NCI-H1105 (cell line): Measurements from ENCODE around the gene LZTS2.

Source experiments
- DNase-seq: peaks from one replicate; lab custom pipeline; 2025; lab: John Stamatoyannopoulos, UW

Gene LZTS2

GRCh38 chr10:101054351-101054750, 54.7 kb downstream of the LZTS2 start:
- no peak for DNase-seq

DNA sequence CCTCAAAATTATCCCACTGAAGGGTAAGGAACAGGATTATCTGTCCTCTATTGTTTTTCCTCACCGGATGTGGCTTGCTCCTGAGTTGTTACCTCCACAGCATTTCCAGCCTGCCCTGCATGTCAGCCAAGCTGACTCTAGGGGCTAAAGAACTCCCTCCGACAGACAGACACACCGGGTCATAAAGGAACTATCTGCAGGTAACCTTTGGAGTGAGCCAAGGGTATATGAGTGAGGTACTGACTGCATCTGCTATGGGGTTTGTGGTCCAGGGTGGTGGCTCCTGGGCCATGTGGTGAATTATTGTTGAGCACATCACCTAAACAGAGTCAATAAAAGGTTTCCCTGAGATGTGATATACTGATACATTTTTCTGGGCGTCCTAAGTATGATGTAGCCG, 55.3 kb downstream of the LZTS2 start:
- no peak for DNase-seq

DNA sequence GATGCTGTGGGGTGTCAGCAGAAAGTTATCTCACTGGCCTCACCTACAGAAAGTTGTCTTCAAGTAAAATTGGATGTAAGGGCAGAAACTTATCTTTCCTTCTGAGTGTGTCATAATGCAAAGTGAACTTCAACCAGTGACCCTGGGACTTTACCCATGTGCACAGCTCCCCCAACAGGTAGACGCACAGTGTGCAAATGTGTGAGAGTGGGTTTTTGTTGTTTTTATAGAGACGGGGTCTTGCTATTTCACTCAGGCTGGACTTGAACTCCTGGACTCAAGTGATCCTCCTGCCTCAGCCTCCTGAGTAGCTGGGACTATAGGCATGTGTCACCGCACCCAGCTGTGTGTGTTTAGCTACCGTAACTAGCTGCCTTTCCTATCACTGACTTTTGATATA, 55.8 kb downstream of the LZTS2 start:
- no peak for DNase-seq

DNA sequence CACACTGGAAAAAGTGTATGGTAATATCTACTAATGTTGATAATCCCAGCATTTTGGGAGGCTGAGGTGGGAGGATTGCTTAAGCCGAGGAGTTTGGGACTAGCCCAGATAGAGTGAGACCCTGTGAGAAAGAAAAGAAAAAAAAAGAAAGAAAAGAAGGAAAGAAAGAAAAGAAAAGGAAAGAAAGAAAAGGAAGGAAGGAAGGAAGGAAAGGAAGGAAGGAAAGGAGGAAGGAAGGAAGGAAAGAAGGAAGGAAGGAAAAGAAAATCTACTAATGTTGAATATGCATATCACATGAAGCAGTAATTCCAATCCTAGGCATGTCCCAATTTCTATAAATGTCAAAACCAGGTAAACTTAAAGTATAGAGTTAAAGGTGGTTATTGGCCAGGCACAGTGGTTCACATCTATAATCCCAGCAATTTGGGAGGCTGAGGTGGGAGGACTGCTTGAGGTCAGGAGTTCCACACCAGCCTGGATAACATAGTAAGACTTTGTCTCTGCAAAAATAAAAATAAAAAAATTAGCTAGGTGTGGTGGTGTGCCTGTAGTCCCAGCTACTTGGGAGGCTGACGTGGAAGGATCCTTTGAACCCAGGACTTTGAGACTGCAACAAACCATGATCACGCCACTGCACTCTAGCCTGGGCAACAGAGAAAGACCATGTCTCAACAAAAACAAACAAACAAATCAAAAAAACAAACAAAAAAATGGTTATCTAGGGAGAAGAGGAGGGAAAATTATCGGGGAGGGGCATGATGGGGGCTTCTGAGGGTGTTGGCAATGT, 57.0 kb downstream of the LZTS2 start:
- DNase-seq, result no peak
